GM19043 (cell line): ENCODE measurements around the gene EMP1.

Source experiments
- ATAC-seq: cut with Tn5 transposase; IDR thresholded peaks from one replicate; pipeline ENCODE4 v1.9.1; 2021; ENCODE audit warnings: low read depth; ENCODE audit not compliant: unreplicated experiment

The EMP1 gene

DNA sequence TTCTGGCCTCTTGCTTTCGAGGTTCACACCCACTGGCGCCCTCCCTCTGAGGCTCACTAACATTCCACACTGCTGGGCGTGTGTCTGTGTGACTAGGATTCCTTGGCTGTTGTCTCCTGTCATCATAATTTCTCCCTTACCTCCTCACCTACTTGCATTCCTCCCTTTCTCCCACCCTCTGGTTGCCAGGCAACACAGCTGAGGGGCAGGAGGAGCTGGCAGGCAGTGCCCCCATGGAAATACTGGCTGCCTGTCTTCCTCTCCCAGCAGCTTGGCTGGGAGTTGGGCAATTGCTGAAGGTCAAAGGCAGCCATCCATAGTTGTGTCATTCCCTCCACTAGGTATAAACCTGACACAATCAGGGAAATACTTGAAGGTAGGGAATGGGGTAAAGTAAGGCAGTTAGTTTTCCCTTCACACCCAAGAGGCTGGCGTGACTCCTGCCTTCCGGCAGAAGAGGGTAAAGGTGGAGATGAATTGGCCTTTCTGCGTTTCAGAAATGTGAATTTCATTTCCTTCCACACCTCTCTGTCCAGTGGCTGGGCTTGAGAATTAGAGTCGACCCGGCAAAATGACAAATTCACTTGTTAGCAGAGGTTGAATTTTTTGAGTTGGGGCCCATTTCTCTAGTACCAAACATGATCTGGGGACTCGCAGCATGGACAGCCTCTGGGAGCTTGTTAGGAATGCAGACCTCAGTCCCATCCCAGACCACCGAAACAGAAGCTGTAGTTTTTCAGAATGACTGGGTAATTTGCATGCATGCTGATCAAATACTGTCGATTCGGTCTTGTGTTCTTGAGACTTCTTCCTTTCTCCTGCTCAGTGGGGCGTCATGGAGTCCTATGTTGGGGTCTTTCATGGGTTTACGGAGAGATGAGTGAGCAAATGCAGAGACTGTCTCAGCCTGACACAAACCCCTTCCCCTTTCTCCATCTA lies 24.3 kb upstream of the EMP1 start:
- no peak for ATAC-seq

DNA sequence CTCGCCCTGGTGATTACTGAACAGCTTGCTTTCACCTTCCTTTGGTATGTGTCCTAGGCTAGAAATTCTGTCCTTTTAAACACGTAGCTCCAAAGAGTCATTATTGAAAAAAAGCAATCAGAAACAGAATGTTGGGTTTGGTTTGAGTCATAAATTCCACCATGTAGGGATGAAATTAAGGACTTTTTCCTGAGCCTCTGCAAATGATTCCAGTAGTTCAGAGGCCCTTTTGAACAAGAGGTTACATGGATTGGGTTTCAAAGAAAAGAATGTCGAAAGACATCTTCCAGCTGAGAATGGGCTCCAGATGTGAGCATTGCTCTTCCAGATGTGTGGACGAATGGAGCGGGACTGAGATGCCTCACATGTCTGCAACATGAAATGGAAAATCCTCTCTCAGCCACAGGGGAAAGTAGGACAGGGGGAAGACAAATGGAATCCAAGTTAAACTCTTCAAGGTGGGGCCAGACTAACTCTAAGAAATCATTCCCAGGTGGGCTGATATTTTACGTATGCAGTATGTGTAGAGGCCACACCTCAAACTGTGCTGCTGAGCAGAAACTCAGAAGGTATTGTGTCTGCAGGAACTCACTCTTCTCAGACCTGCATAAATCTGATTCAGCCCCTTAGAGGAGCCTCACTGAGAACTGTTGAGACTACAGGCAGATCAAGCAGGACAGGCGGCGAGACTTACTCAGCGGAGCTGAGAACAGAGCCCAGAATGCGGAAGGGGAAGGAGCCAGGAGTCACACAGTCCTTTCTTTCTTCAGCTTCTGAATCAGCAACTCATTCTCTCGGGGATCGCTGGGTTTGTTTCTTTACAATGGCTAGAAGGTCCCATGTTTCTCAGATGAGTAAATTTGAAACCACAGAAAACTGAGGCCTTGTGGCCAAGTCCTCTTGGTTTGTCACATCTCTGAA lies 23.3 kb upstream of the EMP1 start:
- ATAC-seq: peak; percentile 93

DNA sequence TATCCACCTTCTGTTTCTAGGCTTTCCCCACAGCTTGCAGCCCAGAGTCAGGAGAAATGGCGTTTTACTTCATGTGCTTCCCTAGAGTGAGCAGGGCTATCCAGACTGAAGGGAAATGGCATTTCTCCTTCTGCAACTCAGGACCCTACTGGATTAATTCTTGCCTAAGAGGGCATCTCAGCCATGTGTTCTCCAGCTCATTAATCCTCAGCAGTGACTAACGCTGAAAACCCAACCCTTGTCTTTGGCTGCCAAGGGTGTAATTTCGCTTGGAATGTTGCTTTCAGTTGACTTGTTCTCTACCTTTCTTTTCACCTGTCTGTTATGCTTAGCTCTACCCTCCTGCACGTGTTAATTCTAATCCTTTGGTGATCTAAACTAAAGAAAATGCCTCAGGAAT lies 21.0 kb upstream of the EMP1 start:
- ATAC-seq: no peak

DNA sequence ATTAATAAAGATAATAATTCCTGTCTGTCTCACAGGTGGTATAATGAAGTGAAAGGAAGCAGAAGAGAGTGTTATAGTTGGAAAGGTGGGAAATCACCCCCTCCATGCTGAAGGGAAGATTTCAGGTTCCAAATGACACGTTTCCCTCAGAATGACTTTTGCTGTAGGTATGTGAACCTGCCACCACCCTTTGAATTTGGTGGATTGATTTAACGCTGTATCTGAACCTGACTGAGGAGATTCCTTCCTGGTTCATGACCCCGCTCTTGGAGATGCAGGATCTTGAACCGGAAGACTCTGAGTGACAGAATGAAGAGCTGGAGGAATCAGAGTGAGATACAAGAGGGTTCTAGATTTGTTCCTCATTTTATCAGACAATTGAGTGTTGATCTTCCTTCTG lies 20.3 kb upstream of the EMP1 start:
- no peak for ATAC-seq

DNA sequence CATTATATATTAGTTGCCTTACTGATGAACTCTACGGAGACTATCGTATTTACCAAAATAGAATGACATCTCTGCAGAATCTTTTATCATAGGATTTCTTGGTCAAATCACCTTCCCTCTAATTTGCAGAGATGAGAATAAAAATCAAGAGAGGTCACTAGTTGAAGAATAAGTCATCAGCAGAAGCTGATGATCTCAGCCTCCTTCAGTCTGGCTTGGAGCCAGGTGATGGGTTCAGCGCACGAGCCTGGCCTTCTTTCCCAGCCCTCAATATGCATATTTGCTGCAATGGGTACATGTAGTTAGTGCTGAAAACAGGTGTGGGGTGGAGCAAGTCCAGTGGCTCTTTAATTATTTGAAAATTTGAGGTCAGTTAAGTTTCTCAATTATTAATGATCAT lies 19.2 kb upstream of the EMP1 start:
- no peak for ATAC-seq

DNA sequence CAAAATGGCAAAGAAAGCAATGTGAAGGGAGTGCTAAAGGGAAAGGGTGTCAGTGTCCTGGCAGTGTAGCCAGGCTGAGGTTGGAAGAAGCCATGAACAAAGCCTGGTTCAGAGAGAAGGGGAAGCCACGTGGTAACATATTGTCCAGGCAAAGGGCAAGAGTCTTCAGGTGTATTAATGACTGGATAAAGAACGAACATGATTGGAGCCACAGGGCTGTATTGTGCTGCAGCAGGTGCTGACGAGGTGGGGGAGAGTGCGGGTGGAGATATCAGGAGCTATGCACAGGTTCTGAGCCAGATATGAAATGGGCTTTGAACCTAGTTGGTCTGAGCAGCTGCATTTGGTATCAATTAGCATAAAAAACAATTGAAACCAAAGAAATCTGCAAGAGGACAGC lies 18.6 kb upstream of the EMP1 start:
- ATAC-seq: no peak

DNA sequence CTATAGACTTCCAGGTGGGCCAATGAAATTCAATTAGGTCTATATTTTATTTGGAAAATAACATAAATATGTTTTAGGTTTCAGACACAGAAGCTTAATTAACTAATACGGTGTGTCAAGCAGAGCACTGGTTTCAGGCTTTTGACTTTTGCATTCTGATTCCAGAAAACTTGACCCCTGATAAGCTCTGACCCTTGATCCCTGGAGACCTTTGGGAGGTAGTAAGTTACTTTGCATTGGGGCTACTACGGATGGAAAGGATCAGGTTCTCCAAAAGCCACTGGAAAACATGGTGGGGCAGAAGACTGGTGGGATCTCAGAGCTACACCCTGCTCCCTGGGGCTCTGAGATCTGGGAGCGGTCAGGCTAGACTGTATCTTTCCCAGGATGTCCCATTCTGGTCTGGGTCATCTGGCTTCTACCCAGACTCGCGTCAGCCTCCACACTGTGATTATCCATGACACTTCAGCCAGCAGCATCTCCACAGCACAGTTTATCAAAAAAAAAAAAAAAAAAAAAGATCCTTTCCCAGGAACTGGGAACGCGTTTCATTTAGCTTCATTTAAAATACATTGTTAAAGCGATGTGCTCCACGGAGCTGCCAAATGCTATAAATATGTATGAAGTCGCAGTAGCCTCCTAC lies 17.8 kb upstream of the EMP1 start:
- ATAC-seq: no peak

DNA sequence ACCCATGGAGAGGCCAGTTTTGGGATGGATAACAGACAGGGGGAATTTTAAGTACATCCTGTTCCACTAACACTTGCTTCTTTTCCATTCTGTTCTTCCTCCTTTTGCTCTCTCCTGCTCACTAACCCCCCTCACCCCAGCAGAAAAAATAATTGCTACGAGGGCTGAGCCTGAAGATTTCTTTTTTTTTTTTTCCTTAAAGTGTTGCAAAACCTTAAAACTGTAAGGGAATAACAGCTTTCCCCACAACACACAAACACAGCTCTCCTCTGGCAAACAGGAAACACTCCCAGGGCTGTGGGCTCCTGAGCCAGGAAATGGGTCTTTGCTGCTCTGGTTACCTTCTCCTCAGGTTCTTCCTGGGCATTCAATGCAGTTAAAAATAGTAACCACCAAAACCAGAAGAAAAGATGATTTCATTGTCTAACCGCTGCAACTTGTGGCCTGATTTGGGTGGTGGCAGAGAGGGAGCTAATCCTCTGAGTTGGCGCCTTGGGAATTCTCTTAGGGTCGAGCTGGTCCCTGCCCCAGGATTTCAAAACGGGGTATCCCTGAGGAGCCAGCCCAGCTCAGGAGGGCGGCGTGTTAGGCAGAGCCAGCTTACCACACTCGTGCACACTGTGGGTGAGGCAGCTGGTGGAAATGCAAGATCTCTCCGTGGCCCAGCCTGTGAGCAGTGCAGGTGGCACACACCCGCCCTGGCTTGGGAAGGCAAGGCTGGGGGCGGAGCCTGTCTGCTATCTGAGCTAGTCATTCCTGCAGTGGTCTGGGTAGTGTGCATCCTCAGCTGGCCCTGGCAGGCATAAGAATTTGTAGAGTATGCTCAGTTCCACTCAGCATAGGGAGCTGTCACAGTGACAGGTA lies 17.1 kb upstream of the EMP1 start:
- ATAC-seq: no peak

DNA sequence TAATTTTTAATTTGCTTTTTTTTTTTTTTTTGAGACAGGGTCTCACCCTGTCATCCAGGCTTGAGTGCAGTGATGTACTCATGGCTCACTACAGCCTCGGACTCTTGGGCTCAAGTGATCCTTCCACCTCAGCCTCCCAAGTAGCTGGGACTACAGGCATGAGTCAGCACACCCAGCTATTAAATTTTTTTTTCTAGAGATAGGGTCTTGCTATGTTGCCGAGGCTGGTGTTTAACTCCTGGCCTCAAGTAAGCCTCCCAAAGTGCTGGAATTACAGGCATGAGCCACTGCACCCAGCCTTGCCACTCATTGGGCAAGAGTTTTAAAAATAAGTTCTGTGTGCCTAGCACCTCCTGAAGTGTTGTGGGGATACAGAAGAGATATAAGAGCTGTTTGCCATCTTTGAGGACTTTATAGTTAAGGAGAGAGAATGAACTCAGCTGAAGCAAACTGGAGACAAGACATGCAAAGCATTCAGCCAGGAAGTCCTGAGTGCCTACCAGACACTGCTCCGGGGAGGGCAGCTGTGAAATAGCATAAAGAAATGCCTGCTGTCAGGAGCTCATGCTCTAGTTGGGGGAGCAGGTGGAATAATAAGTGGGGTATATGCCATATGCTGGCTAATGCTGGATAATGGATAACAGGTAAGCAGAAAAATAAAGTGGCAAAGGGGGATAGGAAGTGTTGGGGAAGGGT lies 15.0 kb upstream of the EMP1 start:
- no peak for ATAC-seq

DNA sequence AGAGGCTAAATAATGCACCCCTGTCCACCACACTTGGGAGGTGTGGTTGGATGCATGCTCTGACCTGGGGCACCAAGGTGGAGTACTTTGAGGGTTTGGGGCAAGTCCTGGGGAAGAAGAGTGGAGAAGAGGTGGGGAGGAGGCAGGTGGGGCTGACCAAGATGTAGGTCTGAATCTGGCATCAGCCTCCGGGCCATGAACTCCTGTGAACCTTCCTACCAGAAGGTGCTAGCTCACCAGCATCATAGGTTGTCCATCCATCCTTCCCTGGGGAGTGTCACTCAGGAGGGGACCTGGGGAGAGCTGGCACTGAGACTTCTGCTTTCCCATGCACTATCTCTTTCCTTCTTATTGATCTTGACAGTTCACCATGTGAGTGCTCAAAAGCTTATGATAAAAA lies 13.6 kb upstream of the EMP1 start:
- no peak for ATAC-seq

DNA sequence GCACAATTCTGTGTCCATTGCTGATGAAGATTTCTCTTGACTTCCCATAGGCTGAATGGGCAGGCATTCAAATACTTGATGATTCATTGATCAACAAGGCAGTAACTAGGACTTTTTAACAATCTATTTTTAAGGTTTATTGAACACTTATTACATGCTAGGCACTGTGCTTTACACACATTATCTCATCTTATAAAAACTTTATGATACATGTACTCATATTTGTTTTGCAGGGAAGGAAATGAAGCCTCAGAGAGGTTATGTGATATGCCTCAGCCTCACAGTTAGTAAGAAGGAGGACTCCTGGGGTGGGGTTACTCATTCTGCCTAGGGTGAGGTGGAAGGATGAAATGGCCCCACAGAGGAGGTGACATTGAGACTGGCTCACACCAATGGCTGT lies 12.9 kb upstream of the EMP1 start:
- no peak for ATAC-seq

DNA sequence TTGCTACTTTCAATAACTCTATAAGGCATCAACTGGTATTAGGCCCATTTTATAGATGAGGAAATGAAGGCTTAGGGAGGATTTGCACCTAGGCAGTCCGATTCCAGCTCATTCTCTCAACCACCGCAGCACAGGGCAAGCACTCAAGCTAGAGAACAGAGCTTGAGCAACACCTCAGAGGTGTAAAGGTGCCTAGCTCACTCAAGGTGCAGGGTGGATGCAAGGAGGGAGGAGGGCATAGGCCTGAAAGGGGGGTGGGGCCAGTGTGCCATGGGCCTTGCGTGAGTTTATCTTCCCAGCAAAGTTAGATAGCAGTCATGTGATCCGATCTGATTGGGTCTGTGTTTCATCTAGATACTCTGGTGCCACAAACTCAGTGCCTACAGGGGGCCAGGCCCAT lies 10.2 kb upstream of the EMP1 start:
- ATAC-seq: no peak

DNA sequence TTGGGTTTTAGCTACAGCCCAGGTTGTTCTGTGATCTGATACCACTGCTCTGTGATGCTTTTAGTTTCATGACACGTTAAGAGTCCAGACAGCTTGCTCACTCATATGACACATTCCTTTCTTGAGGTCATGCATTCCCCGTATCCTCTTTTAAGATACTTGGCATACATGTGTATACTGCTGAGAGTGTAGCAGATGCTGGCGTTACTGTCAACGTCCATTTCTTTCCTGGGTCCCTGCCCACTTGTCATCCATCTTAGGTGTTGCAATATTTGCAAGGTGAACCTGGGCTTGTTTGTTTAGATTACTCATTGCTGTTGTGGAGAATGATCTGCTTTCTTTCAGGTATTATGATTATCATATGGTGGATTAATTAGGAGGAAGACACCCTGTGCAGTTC lies 9.1 kb upstream of the EMP1 start:
- no peak for ATAC-seq

DNA sequence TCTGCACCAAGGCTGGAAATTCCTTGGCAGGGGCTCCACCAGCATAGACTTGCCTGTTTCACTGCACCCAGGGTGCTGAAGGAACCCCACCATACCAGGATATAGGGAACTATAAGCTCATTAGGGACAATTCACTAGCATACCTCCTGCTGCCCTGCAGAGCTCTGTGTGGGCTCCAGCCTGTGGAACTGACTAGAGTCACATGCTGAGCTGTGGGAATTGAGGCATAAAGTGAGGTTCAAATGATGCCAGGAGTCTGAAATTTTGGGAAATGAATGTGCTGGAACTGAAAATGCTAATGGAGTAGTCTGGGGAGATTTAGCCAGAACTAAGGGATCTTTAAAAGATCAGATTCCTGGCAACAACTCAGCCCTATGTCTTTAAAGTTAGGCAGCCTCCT lies 7.3 kb upstream of the EMP1 start:
- no peak for ATAC-seq

DNA sequence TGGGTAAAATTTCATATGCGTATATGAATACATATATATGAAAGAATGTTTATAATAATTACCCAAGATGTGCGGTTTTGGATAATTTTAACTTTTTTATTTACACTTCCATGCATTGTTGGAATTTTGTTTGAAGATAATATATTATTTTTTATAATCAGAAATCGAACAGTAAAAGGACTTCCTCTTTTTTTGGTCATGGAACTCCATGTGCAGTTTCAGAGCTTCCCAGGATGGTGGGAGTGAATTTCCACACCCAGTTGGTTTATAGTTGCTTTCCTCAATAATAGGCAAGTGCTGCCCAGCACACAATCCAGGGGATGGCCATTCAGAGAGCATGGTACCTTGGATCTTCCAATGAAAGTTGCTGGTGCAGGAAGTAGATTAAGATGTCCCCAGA lies 6.3 kb upstream of the EMP1 start:
- no peak for ATAC-seq

DNA sequence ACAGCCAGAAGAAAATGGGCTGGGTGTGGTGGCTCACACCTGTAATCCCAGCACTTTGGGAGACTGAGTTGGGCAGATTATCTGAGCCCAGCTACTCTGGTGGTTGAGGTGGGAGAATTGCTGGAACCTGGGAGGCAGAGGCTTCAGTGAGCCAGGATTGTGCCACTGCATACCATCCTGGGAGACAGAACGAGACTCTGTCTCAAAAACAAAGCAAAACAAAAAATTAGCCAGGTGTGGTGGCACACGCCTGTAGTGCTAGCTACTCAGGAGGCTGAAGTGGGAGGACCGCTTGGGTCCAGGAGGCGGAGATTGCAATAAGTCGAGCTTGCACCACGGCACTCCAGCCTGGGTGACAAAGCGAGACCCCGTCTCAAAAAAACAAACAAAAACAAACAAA lies 3.8 kb upstream of the EMP1 start:
- no peak for ATAC-seq

DNA sequence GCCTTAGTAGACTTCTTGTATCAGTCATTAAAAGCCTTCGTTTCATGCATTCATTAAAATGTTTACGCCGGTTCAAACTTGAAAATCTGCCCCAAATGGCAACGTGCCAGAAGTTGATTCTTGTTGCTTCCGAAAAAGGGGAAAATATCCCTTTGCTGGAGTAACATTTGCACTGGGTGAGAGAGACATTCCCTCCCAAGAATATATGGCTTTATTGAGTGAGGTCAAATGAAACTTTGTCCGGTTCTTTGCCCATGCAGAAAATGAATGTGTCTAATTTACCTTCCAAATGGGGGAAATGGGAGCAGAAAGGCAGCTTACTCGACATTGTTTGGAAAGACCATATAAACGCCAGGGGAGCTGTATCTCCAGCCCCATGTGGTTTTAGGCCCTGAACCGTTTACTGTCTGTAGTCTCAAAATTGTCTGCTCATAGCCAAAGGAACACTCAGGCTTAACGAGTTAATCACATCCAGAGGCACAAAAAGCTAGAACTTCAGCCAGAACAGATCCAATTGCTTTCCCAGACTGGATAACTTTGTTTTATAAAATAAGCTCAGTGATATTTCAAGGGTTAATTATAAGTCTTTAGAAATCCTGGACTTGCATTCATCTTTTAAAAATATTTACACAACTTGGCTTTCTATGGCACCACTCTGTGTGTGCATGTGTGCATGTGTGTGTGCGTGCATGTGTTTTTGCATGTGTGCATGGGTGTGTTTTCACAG lies 2.9 kb upstream of the EMP1 start:
- ATAC-seq: no peak

DNA sequence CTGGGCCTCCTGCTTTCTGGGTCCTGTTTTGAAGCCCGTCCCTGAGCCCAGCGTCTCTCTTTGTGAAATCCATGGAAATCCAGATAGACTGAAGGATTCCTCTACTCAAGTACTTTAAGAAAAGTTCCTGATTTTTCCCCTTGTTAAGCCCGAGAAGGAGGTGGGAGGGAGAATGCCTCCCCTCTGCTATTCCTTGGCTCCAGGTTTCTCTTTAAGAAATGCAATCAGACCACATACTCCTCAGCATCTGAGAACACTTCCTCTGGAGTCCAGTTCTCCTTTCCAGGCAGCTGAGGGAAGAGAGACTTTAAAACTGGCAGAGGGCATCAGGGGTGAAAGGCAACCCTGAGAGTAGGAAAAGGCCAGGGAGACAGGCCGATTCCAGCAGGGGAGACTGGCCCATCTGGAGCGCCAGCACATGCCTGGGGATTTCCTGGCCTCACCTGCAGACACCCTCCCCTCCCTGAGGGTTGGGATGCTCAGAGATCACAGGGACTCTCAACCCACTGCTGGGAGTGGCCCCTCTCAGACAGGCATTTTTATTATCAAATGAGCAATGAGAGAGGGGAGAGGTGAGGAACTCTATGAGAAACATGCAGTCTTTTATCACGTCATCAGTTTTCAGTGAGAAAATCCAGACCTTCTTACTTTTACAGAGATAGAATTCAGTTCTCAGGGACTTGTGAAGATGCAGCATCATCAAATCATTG lies 2.0 kb upstream of the EMP1 start:
- ATAC-seq: no peak
